ENCODE measurements around the gene LHX3.

Gene LHX3

GRCh38 chr9:136245219-136246150 lies 40.6 kb upstream of the LHX3 start, which contains the start of gene QSOX2:
QSOX2 (minus strand) TSS chr9:136245812; CDS start chr9:136245803, 9 bp downstream.
- peak within 1 kb of the TSS; percentile 94 for H3K4me3 Mint-ChIP-seq
- no peaks in the 10 kb centered on the region for H3K36me3 Mint-ChIP-seq (ENCODE audit: low read depth)
- H3K27me3 Mint-ChIP-seq (ENCODE audit: low read depth): peaks cover 4% of the 10 kb centered on the region
- H3K27ac Mint-ChIP-seq: peak within 1 kb of the TSS; percentile 84
- H3K4me1 Mint-ChIP-seq (ENCODE audit: low read depth): peaks cover 25% of the 10 kb centered on the region
- H3K9me3 Mint-ChIP-seq: no peaks in the 10 kb centered on the region

GRCh38 chr9:136244969-136245218 lies 40.0 kb upstream of the LHX3 start:
- Mint-ChIP-seq H3K27me3 (ENCODE audit: low read depth) (peaks cover 4% of the 10 kb centered on the region), H3K4me1 (ENCODE audit: low read depth) (peaks cover 25% of the 10 kb centered on the region)

GRCh38 chr9:136244122-136244968 lies 39.4 kb upstream of the LHX3 start:
- H3K9me3 Mint-ChIP-seq: no peaks in the 10 kb centered on the region
- peak overlapping the region; percentile 84 for H3K27ac Mint-ChIP-seq
- peaks cover 4% of the 10 kb centered on the region for H3K27me3 Mint-ChIP-seq (ENCODE audit: low read depth)
- no peaks in the 10 kb centered on the region for H3K36me3 Mint-ChIP-seq (ENCODE audit: low read depth)
- H3K4me1 Mint-ChIP-seq (ENCODE audit: low read depth): peaks cover 25% of the 10 kb centered on the region
- H3K4me3 Mint-ChIP-seq: peak overlapping the region; percentile 94

More at GRCh38 chr9:136244969-136245218, 40.0 kb upstream of the LHX3 start:
- peak overlapping the region; percentile 94 for H3K4me3 Mint-ChIP-seq
- H3K36me3 Mint-ChIP-seq (ENCODE audit: low read depth): no peaks in the 10 kb centered on the region
- no peaks in the 10 kb centered on the region for H3K9me3 Mint-ChIP-seq
- peak overlapping the region; percentile 84 for H3K27ac Mint-ChIP-seq

DNA sequence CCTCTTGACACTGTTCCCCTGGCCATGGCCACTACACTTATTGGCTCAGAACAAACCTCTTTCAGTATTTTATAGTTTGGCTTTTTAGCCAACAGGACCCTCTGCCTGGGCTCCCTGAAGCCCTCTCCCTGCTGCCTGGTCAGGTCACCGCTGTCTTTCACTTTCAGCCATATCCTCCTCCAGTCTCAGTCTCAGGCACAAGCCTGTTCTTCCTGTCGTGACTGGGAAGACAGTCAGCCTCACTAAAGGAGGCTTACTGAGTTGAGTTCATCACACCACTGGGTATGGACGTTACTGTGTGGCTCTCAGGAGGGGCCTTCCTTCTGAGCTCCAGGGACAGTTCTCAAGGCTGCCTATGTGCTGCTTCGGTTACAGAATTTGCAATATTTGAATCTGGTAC lies 38.7 kb upstream of the LHX3 start:
- peak overlapping the region; percentile 94 for H3K4me3 Mint-ChIP-seq
- H3K27me3 Mint-ChIP-seq (ENCODE audit: low read depth): peaks cover 4% of the 10 kb centered on the region
- peaks cover 25% of the 10 kb centered on the region for H3K4me1 Mint-ChIP-seq (ENCODE audit: low read depth)
- peak overlapping the region; percentile 84 for H3K27ac Mint-ChIP-seq
- no peaks in the 10 kb centered on the region for H3K9me3 Mint-ChIP-seq
- H3K36me3 Mint-ChIP-seq (ENCODE audit: low read depth): no peaks in the 10 kb centered on the region

DNA sequence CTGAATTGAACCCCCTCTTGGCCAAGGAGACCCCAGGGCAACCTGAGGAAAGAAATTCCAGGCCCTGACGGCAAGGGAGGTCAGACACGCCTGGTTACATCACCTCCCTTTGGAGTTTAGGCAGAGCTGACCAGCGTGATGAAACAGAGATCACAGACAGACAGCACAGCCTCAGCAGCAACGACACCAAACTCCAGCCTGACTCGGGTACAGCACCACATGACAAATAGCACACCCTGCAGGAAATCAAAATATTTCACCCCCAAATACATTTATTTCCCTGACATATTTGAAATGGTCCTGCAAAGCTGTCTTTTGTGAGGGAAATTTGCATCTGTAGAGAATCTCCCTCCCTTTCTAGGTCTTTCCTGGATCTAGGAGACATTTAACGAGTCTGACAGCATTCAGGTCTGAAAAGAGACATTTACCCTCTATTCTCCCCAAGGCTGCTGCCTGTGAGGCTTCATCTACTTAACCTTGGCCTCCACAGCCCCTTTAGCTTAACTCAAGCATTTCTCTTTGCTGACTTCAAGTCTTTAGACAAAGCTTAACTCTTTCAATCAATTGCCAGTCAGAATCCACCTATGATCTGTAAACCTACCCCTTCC lies 38.1 kb upstream of the LHX3 start:
- H3K4me1 Mint-ChIP-seq (ENCODE audit: low read depth): peaks cover 25% of the 10 kb centered on the region
- no peak overlapping the region for H3K4me3 Mint-ChIP-seq
- H3K27me3 Mint-ChIP-seq (ENCODE audit: low read depth): peaks cover 4% of the 10 kb centered on the region
- H3K9me3 Mint-ChIP-seq: no peaks in the 10 kb centered on the region
- H3K36me3 Mint-ChIP-seq (ENCODE audit: low read depth): no peaks in the 10 kb centered on the region
- H3K27ac Mint-ChIP-seq: no peak overlapping the region

DNA sequence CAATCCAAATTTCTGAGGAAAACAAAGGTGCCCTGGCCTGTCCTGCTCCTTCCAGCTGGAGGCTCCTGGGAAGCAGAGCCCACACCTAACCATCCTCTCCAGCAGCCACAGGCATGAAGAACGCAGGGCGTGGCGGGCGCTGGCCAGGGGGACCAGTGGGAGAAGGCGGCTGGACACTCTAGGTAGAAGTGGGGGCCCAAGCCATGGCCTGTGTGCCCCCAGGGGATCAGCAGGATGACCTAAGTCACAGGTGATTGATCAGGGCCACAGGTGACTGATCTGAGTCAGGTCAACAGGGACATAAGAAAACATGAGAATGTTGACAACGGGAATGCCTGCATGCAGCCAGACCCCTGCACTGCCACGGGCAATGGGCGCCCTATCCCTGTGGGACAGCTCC lies 37.3 kb upstream of the LHX3 start:
- peaks cover under 1% of the 10 kb centered on the region for H3K27me3 Mint-ChIP-seq (ENCODE audit: low read depth)
- no peak overlapping the region for H3K4me3 Mint-ChIP-seq
- no peak overlapping the region for H3K27ac Mint-ChIP-seq
- H3K9me3 Mint-ChIP-seq: no peaks in the 10 kb centered on the region
- peaks cover 25% of the 10 kb centered on the region for H3K4me1 Mint-ChIP-seq (ENCODE audit: low read depth)
- no peaks in the 10 kb centered on the region for H3K36me3 Mint-ChIP-seq (ENCODE audit: low read depth)

- H3K36me3 Mint-ChIP-seq (ENCODE audit: low read depth): no peaks in the 10 kb centered on the region
- no peaks in the 10 kb centered on the region for H3K9me3 Mint-ChIP-seq
- H3K4me3 Mint-ChIP-seq: no peak overlapping the region
- H3K4me1 Mint-ChIP-seq (ENCODE audit: low read depth): peaks cover 25% of the 10 kb centered on the region
- H3K27me3 Mint-ChIP-seq (ENCODE audit: low read depth): no peaks in the 10 kb centered on the region
- H3K27ac Mint-ChIP-seq: peak overlapping the region; percentile 22
Observed at GRCh38 chr9:136241542-136241941, 36.6 kb upstream of the LHX3 start.

DNA sequence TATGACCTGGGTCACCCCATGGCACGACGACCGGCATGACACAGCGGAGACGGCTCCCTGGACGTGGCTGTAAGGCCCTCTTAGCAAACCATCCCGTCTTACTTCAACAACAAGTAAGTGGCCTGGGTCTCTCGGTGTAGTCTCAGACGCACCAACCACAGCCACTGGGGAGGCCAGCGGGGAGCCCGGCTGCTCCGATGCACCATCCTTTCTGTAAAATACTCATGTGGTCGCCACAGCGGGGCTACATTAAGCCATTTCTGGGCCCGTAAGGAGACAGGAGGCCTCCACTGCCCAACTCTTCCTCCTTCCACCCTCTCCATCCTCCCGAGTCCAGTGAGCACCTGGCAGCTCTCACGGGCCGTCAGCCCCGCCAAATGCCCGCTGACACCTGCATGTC lies 36.0 kb upstream of the LHX3 start:
- Mint-ChIP-seq H3K4me1 (ENCODE audit: low read depth) (peaks cover 25% of the 10 kb centered on the region), H3K27ac (no peak overlapping the region), H3K9me3 (no peaks in the 10 kb centered on the region), H3K36me3 (ENCODE audit: low read depth) (no peaks in the 10 kb centered on the region), H3K4me3 (no peak overlapping the region), H3K27me3 (ENCODE audit: low read depth) (no peaks in the 10 kb centered on the region)

DNA sequence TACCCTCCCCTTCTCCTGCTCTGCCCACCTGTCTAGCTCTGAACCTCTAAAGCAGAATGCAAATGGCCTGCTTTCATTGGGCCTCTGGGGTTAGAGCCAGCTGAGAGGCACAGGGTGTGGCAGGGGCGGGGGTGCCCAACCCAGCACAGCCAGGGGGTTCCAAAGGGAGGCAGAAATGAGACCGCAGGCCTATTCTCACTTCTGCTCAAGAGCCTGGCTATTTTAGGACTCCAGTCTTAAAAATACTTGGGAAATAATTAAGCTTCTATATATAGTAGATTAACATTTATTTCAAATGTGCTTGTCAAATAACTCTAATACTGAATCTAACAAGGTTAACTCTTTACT lies 35.0 kb upstream of the LHX3 start:
- Mint-ChIP-seq H3K27me3 (ENCODE audit: low read depth) (no peaks in the 10 kb centered on the region), H3K4me3 (no peak overlapping the region), H3K4me1 (ENCODE audit: low read depth) (peaks cover 24% of the 10 kb centered on the region), H3K27ac (no peak overlapping the region), H3K9me3 (no peaks in the 10 kb centered on the region), H3K36me3 (ENCODE audit: low read depth) (peaks cover 4% of the 10 kb centered on the region)

- no peak overlapping the region for H3K27ac Mint-ChIP-seq
- H3K4me1 Mint-ChIP-seq (ENCODE audit: low read depth): peaks cover 19% of the 10 kb centered on the region
- H3K27me3 Mint-ChIP-seq (ENCODE audit: low read depth): no peaks in the 10 kb centered on the region
- peaks cover 4% of the 10 kb centered on the region for H3K36me3 Mint-ChIP-seq (ENCODE audit: low read depth)
- H3K4me3 Mint-ChIP-seq: no peak overlapping the region
- H3K9me3 Mint-ChIP-seq: no peaks in the 10 kb centered on the region
Observed at GRCh38 chr9:136239135-136239982, 34.4 kb upstream of the LHX3 start.

DNA sequence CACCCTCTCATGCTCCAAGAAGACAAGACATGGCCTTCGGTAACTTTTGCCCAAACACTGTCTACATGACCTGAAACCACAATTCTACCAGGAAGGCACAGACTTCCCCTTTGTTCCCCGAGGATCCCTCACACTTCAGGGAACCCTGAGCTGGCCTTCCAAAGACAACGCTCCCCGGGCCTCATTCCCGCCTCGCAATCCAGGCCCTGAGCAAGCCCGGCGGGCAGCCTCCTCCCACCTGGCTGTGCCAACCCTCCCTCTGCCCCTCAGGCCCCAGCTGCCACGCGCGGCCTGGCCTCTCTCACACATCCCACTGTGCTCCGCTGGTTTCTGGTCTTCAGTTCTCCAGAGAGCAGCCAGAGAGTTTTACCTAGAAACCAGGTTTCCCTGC lies 33.4 kb upstream of the LHX3 start:
- no peaks in the 10 kb centered on the region for H3K9me3 Mint-ChIP-seq
- no peak overlapping the region for H3K4me3 Mint-ChIP-seq
- peaks cover 12% of the 10 kb centered on the region for H3K4me1 Mint-ChIP-seq (ENCODE audit: low read depth)
- no peak overlapping the region for H3K27ac Mint-ChIP-seq
- peaks cover 4% of the 10 kb centered on the region for H3K36me3 Mint-ChIP-seq (ENCODE audit: low read depth)
- no peaks in the 10 kb centered on the region for H3K27me3 Mint-ChIP-seq (ENCODE audit: low read depth)

- peaks cover 10% of the 10 kb centered on the region for H3K4me1 Mint-ChIP-seq (ENCODE audit: low read depth)
- H3K36me3 Mint-ChIP-seq (ENCODE audit: low read depth): peaks cover 4% of the 10 kb centered on the region
- no peak overlapping the region for H3K27ac Mint-ChIP-seq
- H3K9me3 Mint-ChIP-seq: no peaks in the 10 kb centered on the region
- H3K27me3 Mint-ChIP-seq (ENCODE audit: low read depth): no peaks in the 10 kb centered on the region
- H3K4me3 Mint-ChIP-seq: no peak overlapping the region
Observed at GRCh38 chr9:136237486-136238341, 32.8 kb upstream of the LHX3 start.
